SU-DHL-6 (cell line): ENCODE results near the gene EIF2B2.

Experiments
- CTCF ChIP-seq: fragments of 200-600 bp; sonication (generic); IDR thresholded peaks from one replicate; pipeline ENCODE4 v1.5.1; 2017; ENCODE audit warnings: antibody characterized with exemption, mild to moderate bottlenecking, low read length, moderate library complexity; ENCODE audit not compliant: insufficient read depth, poor library complexity, severe bottlenecking
- EZH2phosphoT487 ChIP-seq: fragments of 200-600 bp; sonication (generic), shearing (Covaris generic); conservative IDR thresholded peaks from 2 replicates; pipeline ENCODE4 v1.6.1; 2018; ENCODE audit warnings: mild to moderate bottlenecking, antibody characterized with exemption, low read length, moderate library complexity, mixed read lengths

- TF ChIP-seq EZH2phosphoT487: no peak
- no peak for TF ChIP-seq CTCF
Observed at GRCh38 chr14:74955229-74956026, 47.3 kb upstream of the EIF2B2 start, which contains the start of gene PGF.
